ENCODE results near the gene SPAG5. TPM values are rescaled to one million over a fixed set of nuclear protein-coding genes. Genes with fewer than 3 reads are reported as not detected.

SPAG5 gene
- total and polyA plus RNA-seq, 9 of the 15 experiments (the other 6 are each of a cell fraction or from before 2014, with no cell fraction given), result 94.4 to 286 (median 151) TPM

DNA sequence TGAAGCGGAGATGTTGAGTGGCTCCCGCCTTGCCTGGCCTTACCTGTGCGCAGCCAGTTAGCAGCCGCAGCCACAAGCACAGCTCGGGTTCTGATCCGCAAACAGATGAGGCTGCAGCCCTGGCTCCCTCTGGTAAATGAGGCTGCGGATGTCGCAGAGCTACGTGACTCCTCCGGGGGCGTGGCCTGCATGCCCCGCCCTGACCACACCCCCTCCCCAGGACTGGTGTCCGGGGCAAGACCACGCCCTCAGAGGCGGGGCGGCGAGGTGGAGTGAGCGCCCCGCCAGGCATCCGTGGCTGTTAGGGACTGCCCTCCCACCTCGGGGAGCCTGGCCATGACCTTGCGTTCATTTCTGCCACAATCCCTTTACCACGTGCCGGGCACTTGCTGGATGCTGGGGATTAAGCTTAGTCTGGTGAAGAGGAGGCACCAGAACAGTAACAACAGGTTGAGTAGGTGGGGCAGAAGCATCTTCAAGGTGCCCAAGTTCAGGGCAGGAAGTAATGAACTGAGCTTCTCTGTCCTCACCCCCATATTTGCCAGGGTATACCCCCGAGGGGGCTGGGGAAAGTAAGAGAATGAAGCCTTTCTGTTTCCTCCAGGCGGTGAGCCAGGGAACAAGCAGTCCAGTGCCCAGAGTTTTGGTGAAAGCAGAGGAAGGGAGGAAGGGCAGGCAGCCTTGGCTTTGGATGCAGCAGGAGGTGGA lies 21.9 kb downstream of the SPAG5 start, which contains the start of gene ALDOC (continued):
- TF ChIP-seq CTBP1 (IDR thresholded peaks at IDR 0.05; ENCODE audit: borderline replicate concordance) (peak; percentile 85), ZNF695 (CRISPR knock-in tag; IDR thresholded peaks at IDR 0.05) (no peak), TAF9B (IDR thresholded peaks at IDR 0.05; ENCODE audit: partially characterized antibody) (no peak), XRCC4 (IDR thresholded peaks at IDR 0.05; ENCODE audit: extremely low read depth, insufficient read depth, insufficient read length) (no peak), ZNF184 (CRISPR knock-in tag; IDR thresholded peaks at IDR 0.05) (no peak), POLR2AphosphoS5 (IDR thresholded peaks at IDR 0.05; ENCODE audit: control insufficient read depth, insufficient read depth, low read depth, low read length) (peak; percentile 65), FOXM1 (IDR thresholded peaks at IDR 0.05; ENCODE audit: low read depth) (no peak), FOXM1 (CRISPR knock-in tag; IDR thresholded peaks at IDR 0.05; ENCODE audit: low read depth) (no peak), HLTF (IDR thresholded peaks at IDR 0.05) (no peak), KLF1 (tag; IDR thresholded peaks at IDR 0.05) (no peak), RHOXF2B (CRISPR knock-in tag; conservative IDR thresholded peaks at IDR 0.05) (no peak), NRF1 (conservative IDR thresholded peaks at IDR 0.05 in 1 of 2, IDR thresholded peaks at IDR 0.05 in 1 of 2) (peak; percentile 79 to 84), ZBTB1 (CRISPR knock-in tag; IDR thresholded peaks at IDR 0.05; ENCODE audit: borderline replicate concordance, low read depth) (no peak), ZNF134 (CRISPR knock-in tag; conservative IDR thresholded peaks at IDR 0.05) (0 out of 2 replicates have a peak, but pooled peaks have one; percentile 18), ZKSCAN3 (CRISPR knock-in tag; IDR thresholded peaks at IDR 0.05) (no peak), FOXJ3 (CRISPR knock-in tag; IDR thresholded peaks at IDR 0.05) (no peak), ZNF778 (CRISPR knock-in tag; IDR thresholded peaks at IDR 0.05) (no peak), MTF1 (CRISPR knock-in tag; IDR thresholded peaks at IDR 0.05; ENCODE audit: borderline replicate concordance) (no peak)
- TF ChIP-seq, protein P1, sequence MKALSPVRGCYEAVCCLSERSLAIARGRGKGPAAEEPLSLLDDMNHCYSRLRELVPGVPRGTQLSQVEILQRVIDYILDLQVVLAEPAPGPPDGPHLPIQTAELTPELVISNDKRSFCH (CRISPR knock-in tag; IDR thresholded peaks at IDR 0.05), result no peak
- TF ChIP-seq, protein P1 (tag; IDR thresholded peaks at IDR 0.05), result no peak
- TF ChIP-seq, protein P2, sequence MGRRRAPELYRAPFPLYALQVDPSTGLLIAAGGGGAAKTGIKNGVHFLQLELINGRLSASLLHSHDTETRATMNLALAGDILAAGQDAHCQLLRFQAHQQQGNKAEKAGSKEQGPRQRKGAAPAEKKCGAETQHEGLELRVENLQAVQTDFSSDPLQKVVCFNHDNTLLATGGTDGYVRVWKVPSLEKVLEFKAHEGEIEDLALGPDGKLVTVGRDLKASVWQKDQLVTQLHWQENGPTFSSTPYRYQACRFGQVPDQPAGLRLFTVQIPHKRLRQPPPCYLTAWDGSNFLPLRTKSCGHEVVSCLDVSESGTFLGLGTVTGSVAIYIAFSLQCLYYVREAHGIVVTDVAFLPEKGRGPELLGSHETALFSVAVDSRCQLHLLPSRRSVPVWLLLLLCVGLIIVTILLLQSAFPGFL (CRISPR knock-in tag; IDR thresholded peaks at IDR 0.05), result no peak
- TF ChIP-seq, protein P3, sequence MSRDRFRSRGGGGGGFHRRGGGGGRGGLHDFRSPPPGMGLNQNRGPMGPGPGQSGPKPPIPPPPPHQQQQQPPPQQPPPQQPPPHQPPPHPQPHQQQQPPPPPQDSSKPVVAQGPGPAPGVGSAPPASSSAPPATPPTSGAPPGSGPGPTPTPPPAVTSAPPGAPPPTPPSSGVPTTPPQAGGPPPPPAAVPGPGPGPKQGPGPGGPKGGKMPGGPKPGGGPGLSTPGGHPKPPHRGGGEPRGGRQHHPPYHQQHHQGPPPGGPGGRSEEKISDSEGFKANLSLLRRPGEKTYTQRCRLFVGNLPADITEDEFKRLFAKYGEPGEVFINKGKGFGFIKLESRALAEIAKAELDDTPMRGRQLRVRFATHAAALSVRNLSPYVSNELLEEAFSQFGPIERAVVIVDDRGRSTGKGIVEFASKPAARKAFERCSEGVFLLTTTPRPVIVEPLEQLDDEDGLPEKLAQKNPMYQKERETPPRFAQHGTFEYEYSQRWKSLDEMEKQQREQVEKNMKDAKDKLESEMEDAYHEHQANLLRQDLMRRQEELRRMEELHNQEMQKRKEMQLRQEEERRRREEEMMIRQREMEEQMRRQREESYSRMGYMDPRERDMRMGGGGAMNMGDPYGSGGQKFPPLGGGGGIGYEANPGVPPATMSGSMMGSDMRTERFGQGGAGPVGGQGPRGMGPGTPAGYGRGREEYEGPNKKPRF (IDR thresholded peaks at IDR 0.05; ENCODE audit: low read depth, low read length), result no peak
- TF ChIP-seq, protein P4, sequence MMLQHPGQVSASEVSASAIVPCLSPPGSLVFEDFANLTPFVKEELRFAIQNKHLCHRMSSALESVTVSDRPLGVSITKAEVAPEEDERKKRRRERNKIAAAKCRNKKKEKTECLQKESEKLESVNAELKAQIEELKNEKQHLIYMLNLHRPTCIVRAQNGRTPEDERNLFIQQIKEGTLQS (IDR thresholded peaks at IDR 0.05), result no peak
- TF ChIP-seq, protein P4 (CRISPR knock-in tag; conservative IDR thresholded peaks at IDR 0.05), result no peak
- TF ChIP-seq, protein P5, sequence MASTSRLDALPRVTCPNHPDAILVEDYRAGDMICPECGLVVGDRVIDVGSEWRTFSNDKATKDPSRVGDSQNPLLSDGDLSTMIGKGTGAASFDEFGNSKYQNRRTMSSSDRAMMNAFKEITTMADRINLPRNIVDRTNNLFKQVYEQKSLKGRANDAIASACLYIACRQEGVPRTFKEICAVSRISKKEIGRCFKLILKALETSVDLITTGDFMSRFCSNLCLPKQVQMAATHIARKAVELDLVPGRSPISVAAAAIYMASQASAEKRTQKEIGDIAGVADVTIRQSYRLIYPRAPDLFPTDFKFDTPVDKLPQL (IDR thresholded peaks at IDR 0.05; ENCODE audit: extremely low read depth, insufficient read length), result peak; percentile 29

All from K562 (cell line).